Activated T-cell treated with anti-CD3 and anti-CD28 coated beads, Interleukin-2, amount 50 U/mL, for 4 hours (primary cell): Measurements from ENCODE around the gene ADGRA1. TPM values are rescaled to one million over a fixed set of nuclear protein-coding genes. Genes with fewer than 3 reads are reported as not detected.
A peak's percentile ranks its signal among the peaks of the same experiment; 100 is the strongest.

Source experiments
- ATAC-seq, 2 donors: fragments of 200-7000 bp; cut with Tn5 transposase; one replicate each; pipeline ENCODE4 v1.10.0; 2021
- DNase-seq: peaks from one replicate; pipeline ENCODE4 v3.0.0-alpha.2; 2020
- H3K27me3 Mint-ChIP-seq: one replicate; pipeline ENCODE4 v1.8.0; 2021; ENCODE audit warnings: low read depth, mixed read lengths
- H3K36me3 Mint-ChIP-seq: one replicate; pipeline ENCODE4 v1.8.0; 2022; ENCODE audit warnings: mixed read lengths; ENCODE audit not compliant: insufficient read depth
- H3K4me1 Mint-ChIP-seq: one replicate; pipeline ENCODE4 v1.8.0; 2021; ENCODE audit warnings: low read depth, mixed read lengths
- H3K4me3 Mint-ChIP-seq: one replicate; pipeline ENCODE4 v1.8.0; 2021; ENCODE audit warnings: mild to moderate bottlenecking, moderate library complexity, mixed read lengths
- H3K9me3 Mint-ChIP-seq: one replicate; pipeline ENCODE4 v1.8.0; 2021; ENCODE audit warnings: mixed read lengths
- total RNA-seq, 3 donors: library from RNA; stranded (reverse); gene quantifications; one replicate each; pipeline ENCODE4 v1.2.1, GENCODE V29; 2021

The ADGRA1 gene
- total RNA-seq, 3 donors from 2014 or later: not detected

GRCh38 chr10:133114251-133114650 is 26.5 kb downstream of the ADGRA1 start:
- Mint-ChIP-seq H3K4me3 (no peak overlapping the region), H3K36me3 (no peaks in the 10 kb centered on the region), H3K9me3 (peaks cover 9% of the 10 kb centered on the region), H3K4me1 (no peaks in the 10 kb centered on the region), H3K27me3 (peaks cover 3% of the 10 kb centered on the region)
- ATAC-seq (no peak), DNase-seq (no peak)

GRCh38 chr10:133114726-133115452 is 27.2 kb downstream of the ADGRA1 start:
- no peak for ATAC-seq
- Mint-ChIP-seq H3K9me3 (peaks cover 12% of the 10 kb centered on the region), H3K4me1 (no peaks in the 10 kb centered on the region), H3K27me3 (peaks cover 3% of the 10 kb centered on the region), H3K4me3 (no peak overlapping the region), H3K36me3 (no peaks in the 10 kb centered on the region)
- DNase-seq: no peak

GRCh38 chr10:133115453-133115842 is 27.7 kb downstream of the ADGRA1 start:
- no peak for DNase-seq
- ATAC-seq: no peak
- H3K36me3 Mint-ChIP-seq: no peaks in the 10 kb centered on the region
- no peaks in the 10 kb centered on the region for H3K4me1 Mint-ChIP-seq
- H3K9me3 Mint-ChIP-seq: peaks cover 12% of the 10 kb centered on the region
- peaks cover 3% of the 10 kb centered on the region for H3K27me3 Mint-ChIP-seq
- H3K4me3 Mint-ChIP-seq: no peak overlapping the region

- no peaks in the 10 kb centered on the region for H3K4me1 Mint-ChIP-seq
- peaks cover 12% of the 10 kb centered on the region for H3K9me3 Mint-ChIP-seq
- no peak overlapping the region for H3K4me3 Mint-ChIP-seq
- H3K36me3 Mint-ChIP-seq: no peaks in the 10 kb centered on the region
- peaks cover 1% of the 10 kb centered on the region for H3K27me3 Mint-ChIP-seq
- no peak for ATAC-seq
- DNase-seq: no peak
These were observed 28.3 kb downstream of the ADGRA1 start for GRCh38 chr10:133115976-133116375.

DNA sequence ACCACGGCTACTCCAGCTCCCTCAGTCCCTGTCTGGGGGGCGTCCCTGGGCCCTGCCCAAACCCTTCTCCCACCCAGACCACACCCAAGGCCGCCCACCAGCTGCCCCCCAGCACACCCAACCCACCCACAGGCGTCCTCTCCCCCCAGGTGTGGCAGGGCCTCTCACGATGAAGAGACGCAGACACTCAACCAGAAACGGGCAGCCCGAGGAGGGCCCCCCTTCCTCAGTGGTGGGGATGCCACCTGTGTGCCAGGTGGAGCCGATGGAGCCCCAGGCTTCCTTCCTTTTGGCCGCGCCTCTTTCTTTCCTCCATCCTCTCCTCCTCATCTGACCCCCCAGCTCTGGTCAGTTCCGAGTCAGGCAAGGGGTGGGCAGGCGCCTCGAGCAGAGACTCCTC is 28.7 kb downstream of the ADGRA1 start:
- ATAC-seq: no peak
- Mint-ChIP-seq H3K4me3 (no peak overlapping the region), H3K4me1 (no peaks in the 10 kb centered on the region), H3K9me3 (peaks cover 12% of the 10 kb centered on the region), H3K36me3 (no peaks in the 10 kb centered on the region), H3K27me3 (peaks cover 1% of the 10 kb centered on the region)
- no peak for DNase-seq

DNA sequence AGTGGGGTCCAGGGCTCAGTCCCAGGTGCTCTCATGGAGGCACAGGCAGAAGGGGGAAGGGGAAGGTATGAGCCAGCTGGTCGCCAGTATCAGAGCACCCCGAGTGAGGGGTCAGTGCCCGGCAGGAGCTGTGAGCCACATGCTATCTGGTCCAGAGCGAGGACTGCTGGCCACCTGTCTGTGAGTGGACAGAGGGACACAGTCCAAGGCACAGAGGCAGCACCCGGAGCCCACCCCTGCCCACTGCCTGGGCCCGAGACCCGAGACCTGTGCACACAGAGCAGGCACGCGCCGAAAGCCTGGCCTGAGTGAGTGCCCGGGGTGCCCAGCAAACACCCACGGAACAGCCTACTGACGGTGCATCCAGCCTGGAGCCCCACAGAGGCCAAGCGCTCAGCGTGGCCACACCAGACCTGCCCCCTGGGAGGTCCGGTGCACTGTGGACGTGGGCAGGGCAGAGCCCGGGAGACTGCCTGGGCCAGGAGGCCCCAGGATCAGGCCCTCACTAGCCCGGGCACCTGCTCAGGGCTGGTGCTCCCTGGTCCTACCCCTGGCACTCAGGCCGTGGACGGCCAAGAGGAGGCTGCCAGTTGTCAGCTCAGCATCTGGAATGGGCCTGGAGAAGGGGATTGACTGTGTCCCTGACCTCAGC is 29.4 kb downstream of the ADGRA1 start:
- no peaks in the 10 kb centered on the region for H3K36me3 Mint-ChIP-seq
- no peak for ATAC-seq
- H3K4me3 Mint-ChIP-seq: no peak overlapping the region
- H3K27me3 Mint-ChIP-seq: peaks cover 1% of the 10 kb centered on the region
- no peak for DNase-seq
- H3K9me3 Mint-ChIP-seq: peaks cover 12% of the 10 kb centered on the region
- H3K4me1 Mint-ChIP-seq: no peaks in the 10 kb centered on the region

DNA sequence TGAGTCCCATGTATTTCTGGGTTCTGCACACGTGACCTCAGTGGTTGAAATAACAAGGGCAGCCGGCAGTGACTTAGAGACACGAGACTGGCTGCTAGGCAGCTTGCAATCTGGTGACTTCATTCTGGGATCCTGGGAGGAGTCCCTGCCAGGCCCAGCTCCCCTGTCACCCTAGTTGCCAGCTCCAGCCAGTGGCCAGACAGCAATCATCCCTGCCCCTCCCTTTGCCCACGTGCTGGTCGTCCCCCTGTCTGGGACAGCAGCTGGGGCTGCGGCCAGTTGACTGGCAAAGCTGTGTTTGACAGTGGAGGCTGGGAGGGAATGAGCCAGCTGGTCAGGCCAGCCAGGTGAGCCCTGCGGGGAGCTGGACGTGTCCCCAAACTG is 30.0 kb downstream of the ADGRA1 start:
- no peak overlapping the region for H3K4me3 Mint-ChIP-seq
- ATAC-seq (no peak), DNase-seq (no peak)
- no peaks in the 10 kb centered on the region for H3K4me1 Mint-ChIP-seq
- H3K9me3 Mint-ChIP-seq: peaks cover 12% of the 10 kb centered on the region
- H3K27me3 Mint-ChIP-seq: peaks cover 2% of the 10 kb centered on the region
- H3K36me3 Mint-ChIP-seq: no peaks in the 10 kb centered on the region

DNA sequence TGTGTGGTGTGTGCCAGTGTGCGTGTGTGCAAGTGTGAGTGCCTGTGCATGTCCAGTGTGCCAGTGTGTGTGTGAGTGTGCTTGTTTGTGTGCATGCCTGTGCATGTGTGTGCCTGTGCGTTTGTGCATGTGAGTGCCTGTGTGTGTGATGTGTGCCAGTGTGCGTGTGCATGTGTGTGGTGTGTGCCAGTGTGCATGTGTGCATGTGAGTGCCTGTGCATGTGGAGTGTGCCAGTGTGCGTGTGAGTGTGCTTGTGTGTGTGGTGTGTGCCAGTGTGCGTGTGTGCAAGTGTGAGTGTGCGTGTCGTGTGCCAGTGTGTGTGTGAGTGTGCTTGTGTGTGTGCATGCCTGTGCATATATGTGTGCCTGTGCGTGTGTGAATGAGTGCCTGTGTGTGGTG is 33.8 kb downstream of the ADGRA1 start:
- H3K4me1 Mint-ChIP-seq: peaks cover 3% of the 10 kb centered on the region
- H3K9me3 Mint-ChIP-seq: peaks cover 12% of the 10 kb centered on the region
- ATAC-seq (no peak), DNase-seq (no peak)
- H3K27me3 Mint-ChIP-seq: peaks cover 21% of the 10 kb centered on the region
- H3K36me3 Mint-ChIP-seq: no peaks in the 10 kb centered on the region
- no peak overlapping the region for H3K4me3 Mint-ChIP-seq

DNA sequence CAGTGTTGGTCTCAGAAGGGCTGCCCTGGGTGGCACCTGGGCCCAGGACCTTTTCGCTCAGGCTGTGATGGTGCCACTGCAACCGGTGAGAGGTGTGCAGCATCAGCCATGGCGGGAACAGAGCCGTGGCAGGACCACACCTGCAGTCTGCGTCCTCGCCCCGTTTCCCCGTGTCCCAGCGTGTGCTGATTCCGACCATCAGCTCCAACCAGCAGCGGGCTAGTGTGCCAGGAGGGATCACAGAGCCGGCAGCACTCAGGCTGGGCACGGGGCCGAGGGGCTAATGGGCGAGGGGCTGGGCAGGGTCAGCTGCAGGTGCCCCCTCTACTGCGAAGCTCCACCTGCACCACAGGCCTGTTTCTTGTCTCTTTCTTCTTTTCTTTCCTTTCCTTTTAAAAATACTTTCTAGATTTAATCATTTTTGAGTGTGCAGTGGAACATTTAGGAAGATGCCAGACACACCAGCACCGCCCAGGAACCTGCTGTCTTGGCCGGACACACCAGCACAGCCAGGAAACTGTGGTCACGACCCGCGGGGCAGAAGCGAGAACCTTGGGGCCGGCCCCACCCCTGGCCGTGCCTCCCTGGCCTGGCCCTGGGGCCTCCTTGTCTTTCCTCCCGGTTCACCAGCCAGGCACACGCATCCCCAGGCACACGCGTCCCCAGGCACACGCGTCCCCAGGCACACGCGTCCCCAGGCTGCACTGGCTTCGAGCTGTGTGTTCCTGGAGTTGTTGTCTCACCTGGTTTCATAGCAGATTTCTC is 34.6 kb downstream of the ADGRA1 start:
- Mint-ChIP-seq H3K4me3 (no peak overlapping the region), H3K4me1 (peaks cover 3% of the 10 kb centered on the region), H3K9me3 (peaks cover 12% of the 10 kb centered on the region), H3K27me3 (peaks cover 20% of the 10 kb centered on the region), H3K36me3 (no peaks in the 10 kb centered on the region)
- ATAC-seq (no peak), DNase-seq (no peak)

- H3K9me3 Mint-ChIP-seq: peaks cover 10% of the 10 kb centered on the region
- H3K4me1 Mint-ChIP-seq: peaks cover 3% of the 10 kb centered on the region
- ATAC-seq (peak in 1 of 2 donors; percentile 65), DNase-seq (no peak)
- H3K27me3 Mint-ChIP-seq: peaks cover 20% of the 10 kb centered on the region
- H3K4me3 Mint-ChIP-seq: no peak overlapping the region
- no peaks in the 10 kb centered on the region for H3K36me3 Mint-ChIP-seq
These were observed 35.5 kb downstream of the ADGRA1 start for GRCh38 chr10:133123050-133123745.

GRCh38 chr10:133123746-133124356 is 36.1 kb downstream of the ADGRA1 start:
- H3K36me3 Mint-ChIP-seq: no peaks in the 10 kb centered on the region
- DNase-seq (peak; percentile 3), ATAC-seq (no peak)

DNA sequence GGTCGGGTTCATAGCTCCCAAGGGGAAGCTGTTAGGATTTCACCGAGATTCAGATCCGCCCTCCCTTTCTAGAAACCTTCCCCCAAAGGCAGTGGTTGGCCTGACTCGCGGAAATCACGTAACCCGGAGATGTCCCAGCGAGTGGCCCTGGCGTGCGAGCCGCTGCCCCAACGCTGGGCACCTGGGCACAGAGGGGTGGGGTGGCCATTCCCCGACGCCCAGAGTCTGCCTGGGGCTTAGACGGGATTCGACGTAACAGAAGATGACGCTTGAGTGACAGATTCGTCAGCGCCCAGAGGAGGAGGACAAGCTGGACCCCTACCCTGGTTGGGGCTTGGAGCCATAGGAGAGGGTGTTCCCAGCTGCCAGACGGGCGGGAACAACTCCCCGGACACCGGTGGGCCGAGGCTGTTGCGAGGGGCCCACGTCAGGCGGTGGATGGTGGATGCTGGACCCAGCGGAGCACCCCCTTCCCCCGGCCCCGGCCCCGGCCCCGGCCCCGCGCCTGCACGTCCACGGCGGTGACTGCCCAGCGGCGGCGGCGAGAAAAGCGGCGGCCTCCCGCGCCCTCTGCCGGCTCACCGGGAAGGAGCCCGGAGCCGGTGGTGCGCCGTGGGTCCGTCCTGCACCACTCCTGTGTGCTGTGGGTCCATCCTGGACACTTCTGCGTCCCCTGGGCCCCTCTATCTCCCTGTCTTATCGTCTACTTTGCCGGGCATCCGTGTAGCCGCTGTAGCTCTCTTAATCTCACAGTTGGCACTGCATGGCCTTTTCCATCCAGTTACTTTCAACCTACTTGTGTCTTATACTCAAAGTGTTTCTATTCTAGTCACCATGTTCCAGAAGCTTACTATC is 36.9 kb downstream of the ADGRA1 start:
- ATAC-seq: no peak
- DNase-seq: peak; percentile 2
- no peaks in the 10 kb centered on the region for H3K36me3 Mint-ChIP-seq
- H3K4me1 Mint-ChIP-seq: peaks cover 3% of the 10 kb centered on the region
- no peaks in the 10 kb centered on the region for H3K9me3 Mint-ChIP-seq
- peaks cover 20% of the 10 kb centered on the region for H3K27me3 Mint-ChIP-seq
- no peak overlapping the region for H3K4me3 Mint-ChIP-seq

More at GRCh38 chr10:133123746-133124356, 36.1 kb downstream of the ADGRA1 start:
- Mint-ChIP-seq H3K9me3 (peaks cover 6% of the 10 kb centered on the region), H3K27me3 (peaks cover 20% of the 10 kb centered on the region), H3K4me1 (peaks cover 3% of the 10 kb centered on the region), H3K4me3 (no peak overlapping the region)

GRCh38 chr10:133125901-133126300 is 38.2 kb downstream of the ADGRA1 start:
- Mint-ChIP-seq H3K27me3 (peaks cover 20% of the 10 kb centered on the region), H3K9me3 (no peaks in the 10 kb centered on the region), H3K36me3 (no peaks in the 10 kb centered on the region), H3K4me3 (no peak overlapping the region), H3K4me1 (peaks cover 3% of the 10 kb centered on the region)
- DNase-seq (no peak), ATAC-seq (no peak)
